Neuronal stem cell (in vitro differentiated cells): ENCODE measurements around the gene MXI1.
A peak's percentile ranks its signal among the peaks of the same experiment; 100 is the strongest.

Experiments
- DNase-seq: peaks from one replicate; pipeline ENCODE4 v3.0.0-alpha.2; 2013; ENCODE audit warnings: low spot score
- H2AFZ ChIP-seq: one replicate; pipeline ENCODE4 v1.6.1; 2013; ENCODE audit warnings: mild to moderate bottlenecking, low read length, inconsistent platforms
- H2AK5ac ChIP-seq: 2 replicates; pipeline ENCODE4 v1.6.1; 2013; ENCODE audit warnings: low read depth, mild to moderate bottlenecking, inconsistent platforms, low read length, moderate library complexity, mixed read lengths
- H2BK120ac ChIP-seq: 2 replicates; pipeline ENCODE4 v1.6.1; 2013; ENCODE audit warnings: low read depth, mild to moderate bottlenecking, inconsistent platforms, low read length, moderate library complexity, mixed read lengths
- H2BK12ac ChIP-seq: one replicate; pipeline ENCODE4 v1.6.1; 2013; ENCODE audit warnings: low read length, inconsistent platforms
- H2BK15ac ChIP-seq: 2 replicates; pipeline ENCODE4 v1.6.1; 2013; ENCODE audit warnings: mild to moderate bottlenecking, low read length, inconsistent platforms, mixed read lengths
- H2BK5ac ChIP-seq: one replicate; pipeline ENCODE4 v1.6.1; 2013; ENCODE audit warnings: inconsistent platforms, mild to moderate bottlenecking, low read length, moderate library complexity
- H3K14ac ChIP-seq: one replicate; pipeline ENCODE4 v1.6.1; 2013; ENCODE audit warnings: low read length, inconsistent platforms
- H3K18ac ChIP-seq: 2 replicates; pipeline ENCODE4 v1.6.1; 2013; ENCODE audit warnings: low read length, inconsistent platforms
- H3K23ac ChIP-seq: 2 replicates; pipeline ENCODE4 v1.6.1; 2013; ENCODE audit warnings: low read depth, mild to moderate bottlenecking, mixed read lengths, low read length, inconsistent platforms; ENCODE audit not compliant: poor library complexity
- H3K27ac ChIP-seq: replicated peaks from 3 replicates; pipeline ENCODE4 v1.5.1; 2013; ENCODE audit warnings: low read length, inconsistent platforms
- H3K27me3 ChIP-seq, 3 experiments: 2 replicates each; pipeline ENCODE4 v1.6.1; 2013; ENCODE audit warnings: low read length in 3 of 3, mild to moderate bottlenecking in 2 of 3, inconsistent platforms in 1 of 3, low read depth in 1 of 3, mixed read lengths in 1 of 3, moderate library complexity in 1 of 3; ENCODE audit not compliant: control insufficient read depth in 3 of 3, insufficient read depth in 3 of 3
- H3K36me3 ChIP-seq, 2 donors: replicated peaks in 1 of 2; 2 replicates each; pipeline ENCODE4 v1.6.1; 2013; ENCODE audit warnings: low read length in 2 of 2; ENCODE audit not compliant: control insufficient read depth in 2 of 2, insufficient read depth in 2 of 2
- H3K4ac ChIP-seq: 2 replicates; pipeline ENCODE4 v1.6.1; 2013; ENCODE audit warnings: inconsistent platforms, mild to moderate bottlenecking, low read length, moderate library complexity
- H3K4me1 ChIP-seq, 2 donors: 1 replicate in 1 of 2; 2 replicates in 1 of 2; pipeline ENCODE4 v1.6.1; 2013; ENCODE audit warnings: low read length in 2 of 2, low read depth in 1 of 2; ENCODE audit not compliant: control insufficient read depth in 2 of 2, insufficient read depth in 1 of 2
- H3K4me2 ChIP-seq: one replicate; pipeline ENCODE4 v1.6.1; 2013; ENCODE audit warnings: mild to moderate bottlenecking, low read length, inconsistent platforms; ENCODE audit not compliant: insufficient read depth, poor library complexity, severe bottlenecking
- H3K4me3 ChIP-seq, 2 donors: 2 replicates each; pipeline ENCODE4 v1.5.1; 2013; ENCODE audit warnings: low read length in 2 of 2, mild to moderate bottlenecking in 2 of 2, inconsistent platforms in 1 of 2, moderate library complexity in 1 of 2
- H3K79me1 ChIP-seq: one replicate; pipeline ENCODE4 v1.6.1; 2013; ENCODE audit warnings: low read depth, mild to moderate bottlenecking, inconsistent platforms, low read length, moderate library complexity
- H3K9ac ChIP-seq: one replicate; pipeline ENCODE4 v1.6.1; 2013; ENCODE audit warnings: mild to moderate bottlenecking, low read depth, low read length, inconsistent platforms; ENCODE audit not compliant: poor library complexity
- H3K9me3 ChIP-seq, 2 donors: replicated peaks in 1 of 2; 2 replicates each; pipeline versions ENCODE3 to v1.6.1; 2013; ENCODE audit warnings: low read length in 2 of 2, mild to moderate bottlenecking in 2 of 2, inconsistent platforms in 1 of 2, low read depth in 1 of 2, mixed read lengths in 1 of 2, moderate library complexity in 1 of 2; ENCODE audit not compliant: control insufficient read depth in 2 of 2, insufficient read depth in 1 of 2
- H4K8ac ChIP-seq: one replicate; pipeline ENCODE4 v1.6.1; 2013; ENCODE audit warnings: low read depth, mild to moderate bottlenecking, inconsistent platforms, low read length, moderate library complexity
- H4K91ac ChIP-seq: one replicate; pipeline ENCODE4 v1.6.1; 2013; ENCODE audit warnings: low read length, low read depth, mild to moderate bottlenecking, inconsistent platforms; ENCODE audit not compliant: poor library complexity
- whole genome bisulfite sequencing, 2 donors: extraction: QIAGEN DNeasy Blood & Tissue Kit; methylation state at CpG; one replicate each; pipeline ENCODE4 v1.1.7; 2013; ENCODE audit warnings: missing lambda C conversion rate in 2 of 2, mixed read lengths in 1 of 2; ENCODE audit not compliant: insufficient read length in 2 of 2, insufficient replicate concordance in 1 of 2; ENCODE audit errors: extremely low coverage in 2 of 2; 5-methylcytosine and 5-hydroxymethylcytosine counted together

MXI1 gene

GRCh38 chr10:110175406-110175805 lies 32.0 kb upstream of the MXI1 start:
- no peak overlapping the region for H3K4me3 ChIP-seq
- H3K9me3 ChIP-seq = no peaks in the 10 kb centered on the region
- peaks cover 8% of the 10 kb centered on the region in 2 donors for H3K4me1 ChIP-seq
- H2AFZ ChIP-seq = no peak overlapping the region
- no peak overlapping the region for H3K9ac ChIP-seq
- DNase-seq = no peak
- H2AK5ac ChIP-seq = peak overlapping the region; percentile 30
- no peak overlapping the region for H2BK5ac ChIP-seq
- H2BK15ac ChIP-seq = no peak overlapping the region
- no peak overlapping the region for H3K23ac ChIP-seq
- no peak overlapping the region for H3K27ac ChIP-seq
- H3K79me1 ChIP-seq = no peaks in the 10 kb centered on the region
- no peak overlapping the region for H3K18ac ChIP-seq
- H3K14ac ChIP-seq = no peak overlapping the region
- H3K4me2 ChIP-seq = no peak overlapping the region
- H3K27me3 ChIP-seq = peaks cover 0 to 21% (median 3%) of the 10 kb centered on the region in 3 experiments
- H2BK120ac ChIP-seq = no peak overlapping the region
- no CpG with 5 or more reads among the region's 2 CpGs for WGBS, 2 donors
- H3K36me3 ChIP-seq = no peaks in the 10 kb centered on the region
- no peak overlapping the region for H3K4ac ChIP-seq
- H2BK12ac ChIP-seq = peak overlapping the region; percentile 26
- no peak overlapping the region for H4K91ac ChIP-seq
- H4K8ac ChIP-seq = no peak overlapping the region

- H3K27ac ChIP-seq = no peak overlapping the region
- H3K23ac ChIP-seq = no peak overlapping the region
- H2AK5ac ChIP-seq = no peak overlapping the region
- H3K79me1 ChIP-seq = no peaks in the 10 kb centered on the region
- H2BK120ac ChIP-seq = no peak overlapping the region
- H2AFZ ChIP-seq = peak overlapping the region; percentile 56
- H3K14ac ChIP-seq = no peak overlapping the region
- no peak overlapping the region for H2BK5ac ChIP-seq
- no peak overlapping the region for H3K4ac ChIP-seq
- no peak for DNase-seq
- no CpG with 5 or more reads among the region's 19 CpGs for WGBS, 2 donors
- H3K4me2 ChIP-seq = no peak overlapping the region
- no peak overlapping the region for H3K18ac ChIP-seq
- no peak overlapping the region for H4K91ac ChIP-seq
- H3K36me3 ChIP-seq = no peaks in the 10 kb centered on the region
- peaks cover 3 to 8% of the 10 kb centered on the region in 2 donors for H3K4me1 ChIP-seq
- H2BK15ac ChIP-seq = no peak overlapping the region
- peaks cover 0 to 14% (median 0%) of the 10 kb centered on the region in 3 experiments for H3K27me3 ChIP-seq
- no peaks in the 10 kb centered on the region for H3K9me3 ChIP-seq
- no peak overlapping the region for H2BK12ac ChIP-seq
- no peak overlapping the region for H4K8ac ChIP-seq
- H3K4me3 ChIP-seq = no peak overlapping the region
- H3K9ac ChIP-seq = no peak overlapping the region
These were observed 31.0 kb upstream of the MXI1 start for GRCh38 chr10:110176141-110177030.

GRCh38 chr10:110179220-110179619 lies 28.2 kb upstream of the MXI1 start:
- peaks cover 6 to 8% of the 10 kb centered on the region in 2 donors for H3K4me1 ChIP-seq
- no peak for DNase-seq
- no peak overlapping the region for H2BK15ac ChIP-seq
- no peaks in the 10 kb centered on the region for H3K79me1 ChIP-seq
- H3K14ac ChIP-seq = no peak overlapping the region
- H3K18ac ChIP-seq = no peak overlapping the region
- H3K4ac ChIP-seq = no peak overlapping the region
- no peaks in the 10 kb centered on the region for H3K9me3 ChIP-seq
- no peak overlapping the region for H3K23ac ChIP-seq
- H3K9ac ChIP-seq = no peak overlapping the region
- H3K27ac ChIP-seq = no peak overlapping the region
- no peak overlapping the region for H4K8ac ChIP-seq
- H3K4me2 ChIP-seq = no peak overlapping the region
- H3K27me3 ChIP-seq = peaks cover 0 to 18% (median 0%) of the 10 kb centered on the region in 3 experiments
- no peak overlapping the region for H3K4me3 ChIP-seq
- no peak overlapping the region for H2AFZ ChIP-seq
- H2BK12ac ChIP-seq = no peak overlapping the region
- no peak overlapping the region for H2AK5ac ChIP-seq
- H4K91ac ChIP-seq = no peak overlapping the region
- H2BK120ac ChIP-seq = no peak overlapping the region
- WGBS, 2 donors = no CpG with 5 or more reads among the region's 7 CpGs
- no peaks in the 10 kb centered on the region for H3K36me3 ChIP-seq
- no peak overlapping the region for H2BK5ac ChIP-seq

DNA sequence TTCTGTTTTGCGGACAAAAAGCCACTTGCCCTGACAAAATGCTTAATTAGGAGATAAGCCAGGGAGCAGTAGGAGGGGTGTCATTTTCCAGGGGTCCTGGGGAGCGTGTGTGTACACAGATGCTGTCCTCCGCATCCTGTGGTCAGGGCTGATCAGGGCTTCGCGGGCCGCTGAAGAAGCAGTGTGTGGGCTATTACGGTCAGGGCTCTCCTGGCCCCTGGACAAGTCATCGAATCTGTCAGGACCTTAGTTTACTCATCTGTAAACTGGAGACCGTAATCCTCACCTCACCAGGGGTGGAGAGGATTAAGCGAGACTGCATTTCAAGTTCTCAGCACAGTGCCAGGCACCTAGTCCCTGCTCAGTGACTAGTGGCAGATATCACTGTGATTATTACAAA lies 26.0 kb upstream of the MXI1 start:
- no peak overlapping the region for H2BK5ac ChIP-seq
- H3K18ac ChIP-seq = no peak overlapping the region
- DNase-seq = no peak
- no peak overlapping the region for H3K23ac ChIP-seq
- no peaks in the 10 kb centered on the region for H3K9me3 ChIP-seq
- H3K14ac ChIP-seq = no peak overlapping the region
- H3K36me3 ChIP-seq = no peaks in the 10 kb centered on the region
- no CpG with 5 or more reads among the region's 10 CpGs for WGBS, 2 donors
- H2BK120ac ChIP-seq = no peak overlapping the region
- H4K91ac ChIP-seq = no peak overlapping the region
- peaks cover 1 to 3% of the 10 kb centered on the region in 2 donors for H3K4me1 ChIP-seq
- no peak overlapping the region for H4K8ac ChIP-seq
- H3K27me3 ChIP-seq = peaks cover 0 to 19% (median 0%) of the 10 kb centered on the region in 3 experiments
- no peak overlapping the region for H2AFZ ChIP-seq
- no peak overlapping the region for H3K4ac ChIP-seq
- no peaks in the 10 kb centered on the region for H3K79me1 ChIP-seq
- no peak overlapping the region for H2AK5ac ChIP-seq
- H3K4me3 ChIP-seq = no peak overlapping the region
- H3K27ac ChIP-seq = no peak overlapping the region
- no peak overlapping the region for H2BK12ac ChIP-seq
- no peak overlapping the region for H3K4me2 ChIP-seq
- no peak overlapping the region for H3K9ac ChIP-seq
- no peak overlapping the region for H2BK15ac ChIP-seq
